ENCODE data around the gene ELP2.
A peak's percentile ranks its signal among the peaks of the same experiment; 100 is the strongest.

The ELP2 gene

GRCh38 chr18:36130039-36130831 lies 536 bp downstream of the ELP2 start:
- ATAC-seq (replicated peaks): peak; percentile 3
- H3K4me1 Mint-ChIP-seq (ENCODE audit: low read depth in 2 of 2): peaks cover 36 to 56% of the 10 kb centered on the region in 2 donors

DNA sequence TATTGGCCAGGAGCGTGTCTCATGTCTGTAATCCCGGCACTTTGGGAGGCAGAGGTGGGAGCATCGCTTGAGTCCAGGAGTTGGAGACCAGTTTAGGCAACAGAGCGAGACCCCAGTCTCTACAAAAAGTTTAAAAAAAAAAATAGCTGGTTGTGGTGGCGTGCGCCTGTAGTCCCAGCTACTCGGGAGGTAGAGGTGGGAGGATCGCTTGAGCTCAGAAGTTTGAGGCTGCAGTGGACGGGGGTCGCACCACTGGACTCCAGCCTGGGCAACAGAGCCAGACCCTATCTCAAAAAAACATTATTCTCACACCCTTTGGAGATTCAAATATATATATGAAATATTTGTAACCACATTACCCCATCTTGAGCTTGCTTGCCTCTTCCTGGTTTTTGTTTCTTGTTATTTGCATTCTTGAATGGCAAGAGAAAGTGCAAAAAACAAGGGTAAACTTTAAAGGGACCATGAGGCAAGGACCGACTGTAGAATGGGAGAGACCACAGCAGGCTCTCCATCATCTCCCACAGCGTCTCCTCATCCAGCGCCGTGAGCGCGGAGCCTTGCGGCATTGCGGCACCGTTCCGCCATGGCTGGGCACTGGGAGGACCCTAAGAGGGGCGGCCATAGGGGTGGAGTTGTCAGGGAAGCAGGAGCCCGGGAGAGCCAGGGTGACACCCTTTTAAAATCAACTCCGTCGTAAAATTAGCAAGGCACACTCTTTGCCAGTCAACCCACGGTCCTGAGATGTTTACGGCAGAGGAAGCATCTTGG lies 1.4 kb downstream of the ELP2 start:
- Mint-ChIP-seq H3K4me1 (ENCODE audit: low read depth in 2 of 2) (peaks cover 39 to 55% of the 10 kb centered on the region in 2 donors), H3K9me3 (no peaks in the 10 kb centered on the region), H3K27me3 (no peaks in the 10 kb centered on the region), H3K4me3 (peak overlapping the region; percentile 96 to 98), H3K27ac (peak overlapping the region; percentile 97 to 99), H3K36me3 (ENCODE audit: insufficient read depth) (peaks cover 37% of the 10 kb centered on the region)
- DNase-seq (no peak), ATAC-seq (replicated peaks) (no peak)

More at GRCh38 chr18:36130039-36130831, 536 bp downstream of the ELP2 start:
- peaks cover 30% of the 10 kb centered on the region for H3K36me3 Mint-ChIP-seq (ENCODE audit: insufficient read depth)
- H3K27me3 Mint-ChIP-seq: no peaks in the 10 kb centered on the region
- no peaks in the 10 kb centered on the region for H3K9me3 Mint-ChIP-seq
- no peak for DNase-seq
- peak overlapping the region; percentile 96 to 98 for H3K4me3 Mint-ChIP-seq
- H3K27ac Mint-ChIP-seq: peak overlapping the region; percentile 97 to 99

- peak overlapping the region; percentile 68 to 81 for H3K27ac Mint-ChIP-seq
- peaks cover 39 to 54% of the 10 kb centered on the region in 2 donors for H3K4me1 Mint-ChIP-seq (ENCODE audit: low read depth in 2 of 2)
- peak overlapping the region; percentile 96 to 98 for H3K4me3 Mint-ChIP-seq
- no peaks in the 10 kb centered on the region for H3K9me3 Mint-ChIP-seq
- DNase-seq (no peak), ATAC-seq (replicated peaks) (no peak)
- H3K36me3 Mint-ChIP-seq (ENCODE audit: insufficient read depth): peaks cover 45% of the 10 kb centered on the region
- no peaks in the 10 kb centered on the region for H3K27me3 Mint-ChIP-seq
Measured at GRCh38 chr18:36131692-36132483, 2.2 kb downstream of the ELP2 start.

DNA sequence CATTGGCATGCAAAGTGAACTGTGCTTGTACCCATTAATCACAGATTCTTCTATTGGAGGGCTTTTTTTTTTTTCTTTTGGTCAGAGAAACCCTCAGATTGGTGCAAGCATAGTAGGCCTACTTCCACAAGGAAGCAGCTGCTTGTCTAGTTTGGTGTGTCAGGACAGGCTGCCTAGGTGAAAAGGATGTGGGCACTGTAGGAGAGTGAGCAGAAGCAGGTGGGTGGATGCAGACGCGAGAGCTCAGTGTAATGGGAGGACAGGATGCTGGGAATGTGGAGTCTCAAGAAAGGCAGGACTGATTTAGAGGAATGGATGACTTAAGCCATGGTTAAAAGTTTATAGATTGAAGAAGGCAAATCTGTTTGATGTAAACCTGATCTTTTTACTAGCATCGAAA lies 3.1 kb downstream of the ELP2 start:
- H3K4me3 Mint-ChIP-seq: peak overlapping the region; percentile 96 to 98
- H3K27ac Mint-ChIP-seq: peak overlapping the region; percentile 68 to 81
- H3K4me1 Mint-ChIP-seq (ENCODE audit: low read depth in 2 of 2): peaks cover 39 to 51% of the 10 kb centered on the region in 2 donors
- no peak for DNase-seq
- H3K9me3 Mint-ChIP-seq: no peaks in the 10 kb centered on the region
- no peak for ATAC-seq (replicated peaks)
- no peaks in the 10 kb centered on the region for H3K27me3 Mint-ChIP-seq
- peaks cover 54% of the 10 kb centered on the region for H3K36me3 Mint-ChIP-seq (ENCODE audit: insufficient read depth)

DNA sequence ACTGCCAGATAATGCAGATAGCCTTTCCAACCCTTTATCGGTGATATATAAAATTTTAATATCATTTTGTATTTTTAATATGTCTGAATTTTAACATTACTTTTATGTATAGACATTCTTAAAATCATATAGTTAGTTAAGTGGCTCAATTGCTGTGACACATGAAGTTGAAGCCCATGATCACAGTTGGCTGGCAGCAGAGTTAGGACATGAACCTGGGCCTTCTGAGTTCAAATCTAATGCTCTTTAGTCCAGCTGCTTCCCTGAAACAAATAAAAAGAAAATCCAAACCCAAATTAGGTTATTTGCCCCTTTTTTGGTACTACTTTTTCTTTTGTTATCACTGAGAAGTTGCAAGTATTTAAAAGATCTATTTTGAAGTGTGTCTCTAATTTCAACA lies 5.6 kb downstream of the ELP2 start:
- ATAC-seq (replicated peaks) (no peak), DNase-seq (no peak)
- no peaks in the 10 kb centered on the region for H3K27me3 Mint-ChIP-seq
- H3K4me3 Mint-ChIP-seq: no peak overlapping the region
- peaks cover 67% of the 10 kb centered on the region for H3K36me3 Mint-ChIP-seq (ENCODE audit: insufficient read depth)
- peak overlapping the region in 1 of 2 donors; percentile 81 for H3K27ac Mint-ChIP-seq
- H3K9me3 Mint-ChIP-seq: no peaks in the 10 kb centered on the region
- peaks cover 27 to 44% of the 10 kb centered on the region in 2 donors for H3K4me1 Mint-ChIP-seq (ENCODE audit: low read depth in 2 of 2)

- Mint-ChIP-seq H3K4me3 (no peak overlapping the region), H3K9me3 (no peaks in the 10 kb centered on the region), H3K4me1 (ENCODE audit: low read depth in 2 of 2) (peaks cover 3 to 24% of the 10 kb centered on the region in 2 donors), H3K27me3 (no peaks in the 10 kb centered on the region), H3K27ac (no peak overlapping the region), H3K36me3 (ENCODE audit: insufficient read depth) (peaks cover 88% of the 10 kb centered on the region)
- ATAC-seq (replicated peaks) (no peak), DNase-seq (no peak)
Measured at GRCh38 chr18:36139245-36139644, 9.5 kb downstream of the ELP2 start.

DNA sequence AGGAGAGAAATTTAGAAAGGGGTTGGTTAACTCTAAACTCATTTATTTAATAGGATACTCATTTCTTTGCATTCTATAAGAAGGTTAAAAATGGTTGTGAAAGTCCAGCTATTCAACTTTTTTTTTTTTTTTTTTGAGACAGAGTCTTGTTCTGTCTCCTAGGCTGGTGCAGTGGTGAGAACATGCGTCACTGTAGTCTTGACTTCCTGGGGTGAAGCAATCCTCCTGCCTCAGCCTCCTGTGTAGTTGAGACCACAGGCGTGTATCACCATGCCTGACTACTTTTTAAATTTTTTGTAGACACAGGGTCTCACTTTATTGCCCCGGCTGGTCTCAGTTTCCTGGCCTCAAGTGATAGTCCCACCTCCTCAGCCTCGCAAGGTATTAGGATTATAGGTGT lies 11.9 kb downstream of the ELP2 start:
- ATAC-seq (replicated peaks): no peak
- no peak overlapping the region for H3K27ac Mint-ChIP-seq
- no peaks in the 10 kb centered on the region for H3K27me3 Mint-ChIP-seq
- H3K9me3 Mint-ChIP-seq: no peaks in the 10 kb centered on the region
- no peak overlapping the region for H3K4me3 Mint-ChIP-seq
- peaks cover 0 to 15% of the 10 kb centered on the region in 2 donors for H3K4me1 Mint-ChIP-seq (ENCODE audit: low read depth in 2 of 2)
- H3K36me3 Mint-ChIP-seq (ENCODE audit: insufficient read depth): peaks cover 93% of the 10 kb centered on the region
- no peak for DNase-seq

DNA sequence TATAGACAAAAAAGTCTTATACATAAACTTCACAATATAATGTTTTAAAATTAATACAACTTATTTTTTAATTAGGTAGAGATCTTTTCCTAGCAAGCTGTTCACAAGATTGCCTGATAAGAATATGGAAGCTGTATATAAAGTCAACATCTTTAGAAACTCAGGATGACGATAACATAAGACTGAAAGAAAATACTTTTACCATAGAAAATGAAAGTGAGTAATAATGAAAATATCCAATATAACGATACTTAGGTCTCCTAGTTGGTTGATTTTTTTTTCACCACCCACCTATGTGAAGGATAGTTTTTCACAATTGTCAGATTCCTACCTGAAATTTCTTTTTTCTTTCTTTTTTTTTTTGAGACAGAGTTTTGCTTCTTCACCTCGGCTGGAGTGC lies 13.1 kb downstream of the ELP2 start:
- Mint-ChIP-seq H3K27me3 (no peaks in the 10 kb centered on the region), H3K36me3 (ENCODE audit: insufficient read depth) (peaks cover 93% of the 10 kb centered on the region)

GRCh38 chr18:36143391-36143790 lies 13.7 kb downstream of the ELP2 start:
- DNase-seq (no peak), ATAC-seq (replicated peaks) (no peak)
- Mint-ChIP-seq H3K9me3 (no peaks in the 10 kb centered on the region), H3K36me3 (ENCODE audit: insufficient read depth) (peaks cover 93% of the 10 kb centered on the region), H3K27me3 (no peaks in the 10 kb centered on the region), H3K27ac (no peak overlapping the region), H3K4me1 (ENCODE audit: low read depth in 2 of 2) (peaks cover 0 to 10% of the 10 kb centered on the region in 2 donors), H3K4me3 (no peak overlapping the region)

More for the DNA sequence above, 13.1 kb downstream of the ELP2 start:
- Mint-ChIP-seq H3K4me1 (ENCODE audit: low read depth in 2 of 2) (peaks cover 0 to 10% of the 10 kb centered on the region in 2 donors), H3K9me3 (no peaks in the 10 kb centered on the region), H3K4me3 (no peak overlapping the region), H3K27ac (peak overlapping the region in 1 of 2 donors; percentile 56)
- DNase-seq (no peak), ATAC-seq (replicated peaks) (no peak)

GRCh38 chr18:36149514-36150289 lies 20.0 kb downstream of the ELP2 start:
- ATAC-seq (replicated peaks) (no peak), DNase-seq (no peak)
- peaks cover 77% of the 10 kb centered on the region for H3K36me3 Mint-ChIP-seq (ENCODE audit: insufficient read depth)
- H3K4me1 Mint-ChIP-seq (ENCODE audit: low read depth in 2 of 2): peaks cover 4 to 10% of the 10 kb centered on the region in 2 donors
- no peaks in the 10 kb centered on the region for H3K27me3 Mint-ChIP-seq
- H3K27ac Mint-ChIP-seq: no peak overlapping the region
- H3K9me3 Mint-ChIP-seq: no peaks in the 10 kb centered on the region
- no peak overlapping the region for H3K4me3 Mint-ChIP-seq

DNA sequence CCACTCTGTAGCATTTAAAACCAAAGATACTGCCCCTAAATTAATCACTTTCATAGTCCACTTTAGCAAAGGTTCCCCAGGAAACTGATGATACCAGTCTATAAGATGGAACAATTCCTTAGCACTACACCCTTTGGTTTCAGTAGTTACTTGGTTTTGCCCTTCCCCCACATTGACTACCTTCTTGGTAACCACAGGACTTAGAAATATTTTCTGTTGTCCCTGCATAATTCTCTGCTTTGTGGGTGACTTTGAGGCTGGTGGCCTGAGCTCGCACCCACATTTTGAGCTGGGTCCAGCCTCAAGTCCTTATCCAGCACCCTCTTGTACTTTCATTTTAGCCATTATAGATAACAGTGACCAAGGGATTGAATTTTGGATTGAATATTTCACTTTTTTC lies 23.1 kb downstream of the ELP2 start:
- Mint-ChIP-seq H3K36me3 (ENCODE audit: insufficient read depth) (peaks cover 75% of the 10 kb centered on the region), H3K9me3 (no peaks in the 10 kb centered on the region), H3K4me1 (ENCODE audit: low read depth in 2 of 2) (peaks cover 13 to 14% of the 10 kb centered on the region in 2 donors), H3K27me3 (no peaks in the 10 kb centered on the region), H3K4me3 (no peak overlapping the region), H3K27ac (peak overlapping the region in 1 of 2 donors; percentile 67)
- DNase-seq: no peak
- no peak for ATAC-seq (replicated peaks)

- ATAC-seq (replicated peaks) (no peak), DNase-seq (no peak)
- Mint-ChIP-seq H3K4me1 (ENCODE audit: low read depth in 2 of 2) (peaks cover 13 to 18% of the 10 kb centered on the region in 2 donors), H3K4me3 (no peak overlapping the region), H3K27me3 (no peaks in the 10 kb centered on the region), H3K27ac (peak overlapping the region in 1 of 2 donors; percentile 67), H3K36me3 (ENCODE audit: insufficient read depth) (peaks cover 72% of the 10 kb centered on the region), H3K9me3 (no peaks in the 10 kb centered on the region)
Measured at GRCh38 chr18:36153203-36153602, 23.5 kb downstream of the ELP2 start.

All from effector memory CD8-positive, alpha-beta T cell (primary cell).